ENCODE results near the gene DPEP2. TPM values are rescaled to one million over a fixed set of nuclear protein-coding genes. Genes with fewer than 3 reads are reported as not detected.
"Not testable (repeated sequence)": the region's sequence is repeated elsewhere in the genome, so short reads cannot be mapped to it uniquely, and the experiment has no call there.

DPEP2 gene
- total and polyA plus RNA-seq, 8 donors, result 2.3 to 12.6 (median 3.4) TPM

DNA sequence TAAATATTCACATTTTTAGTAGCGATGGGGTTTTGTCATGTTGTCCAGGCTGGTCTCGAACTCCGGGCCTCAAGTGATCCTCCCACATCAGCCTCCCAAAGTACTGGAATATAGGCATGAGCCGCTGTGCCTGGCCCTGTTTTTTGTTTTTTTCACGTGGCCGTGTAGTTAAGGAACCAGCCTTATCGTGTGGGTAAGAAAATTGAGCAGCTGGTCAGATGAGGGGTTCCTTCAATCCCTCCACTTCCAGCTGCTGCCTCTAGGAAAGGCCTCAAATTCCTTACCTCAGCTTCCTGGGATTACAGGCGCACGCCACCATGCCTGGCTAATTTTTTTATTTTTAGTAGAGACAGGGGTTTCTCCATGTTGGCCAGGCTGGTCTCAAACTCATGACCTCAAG, 5.9 kb upstream of the DPEP2 start:
- ATAC-seq, result no peak
- Histone ChIP-seq H3K27me3 (no peaks in the 10 kb centered on the region), H3K4me1 (peaks cover 0 to 40% of the 10 kb centered on the region in 2 donors), H3K4me3 (no peak overlapping the region), H3K36me3 (no peaks in the 10 kb centered on the region), H3K9me3 (no peaks in the 10 kb centered on the region), H3K27ac (peak overlapping the region; percentile 82 to 92)
- intact Hi-C loops (cut with DNase I), result no loop called here
- no peak for DNase-seq
- TF ChIP-seq, protein P1, sequence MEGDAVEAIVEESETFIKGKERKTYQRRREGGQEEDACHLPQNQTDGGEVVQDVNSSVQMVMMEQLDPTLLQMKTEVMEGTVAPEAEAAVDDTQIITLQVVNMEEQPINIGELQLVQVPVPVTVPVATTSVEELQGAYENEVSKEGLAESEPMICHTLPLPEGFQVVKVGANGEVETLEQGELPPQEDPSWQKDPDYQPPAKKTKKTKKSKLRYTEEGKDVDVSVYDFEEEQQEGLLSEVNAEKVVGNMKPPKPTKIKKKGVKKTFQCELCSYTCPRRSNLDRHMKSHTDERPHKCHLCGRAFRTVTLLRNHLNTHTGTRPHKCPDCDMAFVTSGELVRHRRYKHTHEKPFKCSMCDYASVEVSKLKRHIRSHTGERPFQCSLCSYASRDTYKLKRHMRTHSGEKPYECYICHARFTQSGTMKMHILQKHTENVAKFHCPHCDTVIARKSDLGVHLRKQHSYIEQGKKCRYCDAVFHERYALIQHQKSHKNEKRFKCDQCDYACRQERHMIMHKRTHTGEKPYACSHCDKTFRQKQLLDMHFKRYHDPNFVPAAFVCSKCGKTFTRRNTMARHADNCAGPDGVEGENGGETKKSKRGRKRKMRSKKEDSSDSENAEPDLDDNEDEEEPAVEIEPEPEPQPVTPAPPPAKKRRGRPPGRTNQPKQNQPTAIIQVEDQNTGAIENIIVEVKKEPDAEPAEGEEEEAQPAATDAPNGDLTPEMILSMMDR (IDR thresholded peaks at IDR 0.05), result no peak

DNA sequence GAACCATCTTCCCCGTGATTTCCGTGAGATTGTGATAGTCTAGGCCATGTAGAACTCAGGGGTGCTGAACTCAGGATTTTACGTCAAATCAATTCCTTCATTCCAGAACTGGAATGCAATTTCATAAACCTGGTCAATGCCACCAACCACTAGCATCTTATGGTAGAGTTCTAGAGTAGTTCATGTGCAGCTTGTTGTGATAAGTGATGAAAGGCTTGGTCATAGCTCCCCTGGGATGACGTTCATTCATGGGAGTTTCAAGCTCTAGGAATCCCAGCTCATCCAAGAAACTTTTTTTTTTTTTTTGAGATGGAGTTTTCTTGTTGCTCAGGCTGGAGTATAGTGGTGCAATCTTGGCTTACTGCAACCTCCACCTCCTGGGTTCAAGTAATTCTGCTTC, 3.7 kb upstream of the DPEP2 start:
- DNase-seq, result no peak
- no peak for ATAC-seq
- Histone ChIP-seq H3K27me3 (no peaks in the 10 kb centered on the region), H3K9me3 (no peaks in the 10 kb centered on the region), H3K27ac (no peak overlapping the region), H3K4me1 (peaks cover 0 to 59% of the 10 kb centered on the region in 2 donors), H3K4me3 (no peak overlapping the region), H3K36me3 (no peaks in the 10 kb centered on the region)
- intact Hi-C loops (cut with DNase I), result no loop called here
- TF ChIP-seq, protein P1 (IDR thresholded peaks at IDR 0.05), result no peak

DNA sequence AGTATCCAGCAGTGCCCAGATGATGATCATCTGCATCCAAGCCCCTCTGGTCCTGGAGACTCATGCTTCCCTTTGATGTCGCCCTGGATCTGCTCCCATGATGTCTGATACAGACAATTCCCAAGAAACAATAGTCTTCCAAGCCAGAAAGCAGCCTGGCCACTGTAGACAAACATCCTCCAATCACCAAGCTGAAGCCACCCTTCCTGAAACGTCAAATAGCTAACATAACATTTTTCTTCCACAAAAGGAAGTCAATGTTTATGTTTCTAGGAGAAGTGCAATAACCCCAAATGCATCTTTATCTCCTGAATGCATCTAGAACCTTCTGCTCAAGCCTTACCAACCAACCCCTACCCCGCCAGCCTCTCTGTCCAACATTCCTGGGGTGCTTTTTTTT, 1.2 kb upstream of the DPEP2 start:
- Histone ChIP-seq H3K4me3 (peak overlapping the region in 1 of 2 donors; percentile 23), H3K36me3 (no peaks in the 10 kb centered on the region), H3K27me3 (no peaks in the 10 kb centered on the region), H3K4me1 (peaks cover 0 to 56% of the 10 kb centered on the region in 2 donors), H3K27ac (peak overlapping the region; percentile 77 to 89), H3K9me3 (no peaks in the 10 kb centered on the region)
- intact Hi-C loops (cut with DNase I), result no loop called here
- ATAC-seq (peak; percentile 51), DNase-seq (no peak)
- TF ChIP-seq, protein P1 (IDR thresholded peaks at IDR 0.05), result no peak

DNA sequence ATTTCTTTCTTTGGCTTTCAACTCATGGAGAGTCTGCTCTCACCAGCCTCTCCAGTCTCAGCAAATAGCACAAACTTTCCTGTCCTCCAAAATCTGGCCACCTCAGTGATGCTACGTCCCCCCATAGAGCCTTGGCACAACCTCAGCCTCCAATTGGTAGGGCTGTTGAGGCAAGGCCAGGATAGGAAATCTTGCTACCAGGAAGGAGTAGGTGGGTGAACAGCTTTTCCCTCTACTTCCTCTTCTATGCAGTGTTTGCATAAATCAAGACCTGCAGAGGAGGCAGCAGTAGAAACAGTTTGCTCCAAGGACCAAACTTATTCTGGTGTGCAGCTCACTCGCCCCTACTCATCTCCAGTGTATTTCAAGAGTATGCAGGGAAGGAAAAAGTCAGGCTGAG, 701 bp upstream of the DPEP2 start:
- ATAC-seq (peak; percentile 66), DNase-seq (no peak)
- Histone ChIP-seq H3K4me1 (peaks cover 0 to 56% of the 10 kb centered on the region in 2 donors), H3K36me3 (no peaks in the 10 kb centered on the region), H3K27me3 (no peaks in the 10 kb centered on the region), H3K27ac (peak overlapping the region; percentile 77 to 89), H3K4me3 (peak overlapping the region in 1 of 2 donors; percentile 23), H3K9me3 (no peaks in the 10 kb centered on the region)
- TF ChIP-seq, protein P1 (IDR thresholded peaks at IDR 0.05), result no peak
- intact Hi-C loops (cut with DNase I), result no loop called here

- peaks cover 4 to 65% of the 10 kb centered on the region in 2 donors for H3K4me1 ChIP-seq
- H3K27ac ChIP-seq, result peak overlapping the region in 1 of 2 donors; percentile 89
- H3K9me3 ChIP-seq; H3K36me3 ChIP-seq; H3K4me3 ChIP-seq; DNase-seq; intact Hi-C loops (cut with DNase I); ATAC-seq; H3K27me3 ChIP-seq: not testable (repeated sequence)
Measured at GRCh38 chr16:67998231-67998778, 979 bp downstream of the DPEP2 start.

- no peaks in the 10 kb centered on the region for H3K27me3 ChIP-seq
- DNase-seq (no peak), ATAC-seq (no peak)
- TF ChIP-seq, protein P1 (IDR thresholded peaks at IDR 0.05), result no peak
- H3K27ac ChIP-seq, result peak overlapping the region in 1 of 2 donors; percentile 23
- intact Hi-C loops (cut with DNase I), result no loop called here
- H3K9me3 ChIP-seq, result no peaks in the 10 kb centered on the region
- no peak overlapping the region for H3K4me3 ChIP-seq
- H3K4me1 ChIP-seq, result peaks cover 9 to 73% of the 10 kb centered on the region in 2 donors
- peaks cover 0 to 2% of the 10 kb centered on the region in 2 donors for H3K36me3 ChIP-seq
Measured at GRCh38 chr16:67996666-67997065, 2.6 kb downstream of the DPEP2 start.
